HG03558 (cell line): ENCODE data around the gene ALDH2.
"Not testable (repeated sequence)": the region's sequence is repeated elsewhere in the genome, so short reads cannot be mapped to it uniquely, and the experiment has no call there.

Experiments
- ATAC-seq: cut with Tn5 transposase; IDR thresholded peaks from one replicate; pipeline ENCODE4 v1.9.1; 2021; ENCODE audit warnings: moderate number of reproducible peaks; ENCODE audit not compliant: unreplicated experiment; ENCODE audit errors: extremely low read depth

ALDH2 gene

GRCh38 chr12:111757361-111758119 is 9.2 kb upstream of the ALDH2 start:
- ATAC-seq = no peak

DNA sequence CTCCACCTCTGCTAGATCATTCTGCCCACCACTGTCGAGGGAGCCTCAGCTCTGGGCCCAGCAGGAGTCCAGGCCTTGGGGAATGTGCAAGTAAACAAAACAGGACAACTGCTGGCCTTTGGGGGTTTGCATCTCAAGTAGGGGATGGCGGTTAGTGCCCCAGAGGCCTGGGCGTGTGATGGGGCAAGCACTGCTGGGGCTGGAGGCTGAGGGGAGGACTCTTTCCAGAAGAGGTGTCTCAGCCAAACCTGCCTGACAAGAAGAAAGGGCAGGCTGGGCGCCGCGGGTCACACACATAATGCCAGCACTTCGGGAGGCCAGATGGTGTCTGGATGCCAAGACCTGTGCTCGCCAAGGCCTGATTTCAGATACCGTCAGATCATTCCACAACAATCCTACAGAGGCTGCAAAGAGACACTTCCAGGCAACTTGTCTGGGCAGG is 8.6 kb upstream of the ALDH2 start:
- no peak for ATAC-seq

- no peak for ATAC-seq
Observed at GRCh38 chr12:111759271-111759670, 7.5 kb upstream of the ALDH2 start.

- ATAC-seq = no peak
Observed at GRCh38 chr12:111759991-111760390, 6.7 kb upstream of the ALDH2 start.

GRCh38 chr12:111761099-111761498 is 5.6 kb upstream of the ALDH2 start:
- no peak for ATAC-seq

GRCh38 chr12:111761706-111762105 is 5.0 kb upstream of the ALDH2 start:
- ATAC-seq = no peak

- ATAC-seq = not testable (repeated sequence)
Observed at GRCh38 chr12:111763552-111763951, 3.2 kb upstream of the ALDH2 start.

GRCh38 chr12:111764120-111764821 is 2.5 kb upstream of the ALDH2 start:
- ATAC-seq = no peak

- no peak for ATAC-seq
Observed at GRCh38 chr12:111767362-111768158, 827 bp downstream of the ALDH2 start.

DNA sequence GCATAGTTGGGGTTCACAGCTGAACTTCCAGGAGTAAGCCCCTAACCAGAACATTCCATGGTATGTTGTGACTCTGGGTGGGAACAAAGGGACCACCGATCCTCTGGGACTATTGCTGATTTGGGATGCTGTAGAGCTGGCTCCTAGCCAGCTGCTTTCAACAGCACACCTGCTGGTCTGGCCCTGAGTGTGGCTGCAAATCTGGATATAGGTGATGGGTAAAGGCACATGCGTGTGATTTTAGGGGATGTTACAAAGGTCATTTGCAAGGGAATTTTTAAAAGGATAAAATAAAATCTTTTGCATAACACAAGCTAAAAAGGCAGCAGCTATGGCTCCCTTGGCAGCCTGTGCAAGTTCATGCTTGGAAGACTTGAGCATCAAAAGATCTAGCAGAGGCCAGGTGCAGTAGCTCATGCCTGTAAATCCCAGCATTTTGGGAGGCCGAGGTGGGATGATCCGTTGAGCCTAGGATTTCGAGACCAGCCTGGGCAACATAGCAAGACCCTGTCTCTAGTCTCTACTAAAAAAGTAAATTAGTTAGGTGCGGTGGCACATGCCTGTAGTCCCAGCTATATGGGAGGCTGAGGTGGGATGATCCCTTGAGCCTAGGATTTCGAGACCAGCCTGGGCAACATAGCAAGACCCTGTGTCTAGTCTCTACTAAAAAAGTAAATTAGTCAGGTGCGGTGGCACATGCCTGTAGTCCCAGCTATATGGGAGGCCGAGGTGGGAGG is 1.6 kb downstream of the ALDH2 start:
- ATAC-seq = no peak

- ATAC-seq = no peak
Observed at GRCh38 chr12:111769599-111769998, 2.9 kb downstream of the ALDH2 start.

DNA sequence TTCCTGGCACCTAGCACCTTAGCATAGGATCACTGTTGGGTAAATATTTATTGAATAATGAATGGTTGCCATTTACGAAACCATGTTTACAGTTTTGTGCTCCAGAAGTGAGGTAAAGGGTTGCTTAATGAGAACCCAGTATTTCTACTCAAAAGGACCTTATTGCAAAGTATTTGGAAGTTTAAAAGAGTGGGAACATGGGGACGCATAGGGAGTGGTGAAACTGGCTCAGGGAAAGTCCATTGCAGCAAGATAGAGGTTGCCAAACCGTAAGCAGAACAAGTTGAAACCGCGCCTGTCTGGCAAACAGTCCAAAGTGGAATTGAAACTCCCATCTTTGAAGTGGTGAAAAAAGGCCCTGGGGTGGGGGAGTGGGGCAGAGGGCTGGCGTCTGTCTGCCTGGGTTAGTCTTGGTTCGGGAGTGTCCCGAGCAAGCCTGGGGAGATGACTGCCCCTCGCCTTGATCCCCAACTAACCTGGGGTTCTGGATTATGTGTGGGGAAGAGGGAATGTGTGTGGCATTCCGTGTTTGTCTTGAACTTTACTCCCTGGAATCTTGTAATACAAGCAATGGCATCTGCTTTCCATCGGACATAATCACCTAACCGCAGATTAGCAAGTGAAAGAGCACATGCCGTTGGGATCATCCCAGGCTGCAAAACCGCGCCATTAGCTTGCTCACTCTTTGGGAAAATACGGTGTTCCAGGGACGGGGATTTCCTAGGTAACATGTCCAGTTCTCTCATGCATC is 7.2 kb downstream of the ALDH2 start:
- no peak for ATAC-seq

- ATAC-seq = peak; percentile 48
Observed at GRCh38 chr12:111775205-111776193, 8.8 kb downstream of the ALDH2 start.

GRCh38 chr12:111776836-111777344 is 10.2 kb downstream of the ALDH2 start:
- no peak for ATAC-seq

DNA sequence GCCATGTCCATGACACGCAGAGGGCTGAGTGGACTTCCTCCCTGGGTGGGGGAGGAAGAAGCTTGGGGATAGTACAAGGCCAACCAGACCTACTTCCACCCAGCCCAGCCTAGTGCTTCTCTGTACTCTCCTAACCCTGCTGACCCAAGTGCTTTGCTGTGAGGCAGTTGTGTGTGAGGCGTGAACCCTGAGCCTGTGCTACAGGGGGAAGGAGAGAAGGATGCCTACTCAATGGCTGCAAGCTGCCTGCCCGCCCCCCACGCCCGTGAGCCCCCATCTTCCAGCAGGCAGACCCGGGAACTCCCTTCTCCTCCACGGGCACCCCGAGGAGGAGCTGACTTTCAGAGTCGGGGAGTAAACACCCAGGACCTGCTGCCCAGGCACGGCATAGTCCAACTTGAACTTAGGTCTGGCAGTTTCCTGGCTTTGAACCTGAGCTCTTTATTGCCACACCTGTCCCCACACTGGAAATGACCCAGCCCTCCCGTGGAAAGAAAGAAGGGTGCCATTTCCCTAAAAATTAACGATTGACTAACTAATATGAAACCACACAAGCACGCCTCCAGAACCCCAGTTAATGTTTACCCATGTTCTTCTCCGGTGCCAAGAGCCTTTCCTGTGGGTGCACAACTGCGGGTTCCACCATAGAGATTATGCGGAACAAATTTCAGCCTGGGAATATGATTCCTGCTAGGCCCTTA is 10.8 kb downstream of the ALDH2 start:
- ATAC-seq = no peak

GRCh38 chr12:111780166-111780565 is 13.4 kb downstream of the ALDH2 start:
- ATAC-seq = no peak

DNA sequence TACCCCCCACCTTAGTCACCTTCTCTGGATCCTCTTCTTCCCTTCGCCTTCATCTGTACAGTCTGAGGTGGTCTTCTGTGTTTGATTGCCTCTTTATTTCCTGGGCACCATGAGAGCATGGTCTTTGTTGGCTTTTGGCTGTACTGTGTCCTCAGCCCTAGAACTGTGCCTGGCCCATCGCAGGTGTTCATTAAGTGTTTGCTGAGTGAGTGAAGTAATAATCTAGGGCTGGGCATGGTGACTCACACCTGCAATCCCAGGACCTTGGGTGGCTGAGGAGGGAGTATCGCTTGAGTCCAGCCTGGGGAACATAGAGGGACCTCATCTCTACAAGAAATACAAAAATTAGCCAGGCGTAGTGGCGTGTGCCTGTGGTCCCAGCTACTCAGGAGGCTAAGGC is 13.9 kb downstream of the ALDH2 start:
- no peak for ATAC-seq
